ENCODE data around the gene KCNQ1. TPM values are rescaled to one million over a fixed set of nuclear protein-coding genes. Genes with fewer than 3 reads are reported as not detected.

The KCNQ1 gene
- total and polyA plus RNA-seq, 2 experiments from 2014 or later: 0.45 to 0.87 TPM

DNA sequence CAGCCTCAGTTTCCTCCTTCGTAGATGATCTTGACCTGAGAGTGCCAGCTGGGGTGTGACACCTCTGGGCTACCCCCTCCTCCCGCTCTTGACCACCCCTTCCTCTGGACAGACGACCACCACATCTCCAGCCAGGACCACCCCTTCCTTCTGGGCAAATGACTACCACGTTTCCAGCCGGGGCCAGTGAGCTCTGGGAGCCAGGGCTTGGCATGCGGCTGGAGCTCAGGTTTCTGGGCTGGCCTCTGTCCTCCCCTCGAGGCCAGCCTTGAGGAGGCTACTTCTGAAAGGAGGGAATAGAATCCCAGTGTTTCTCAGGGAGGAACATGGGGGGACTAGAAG is 134.1 kb downstream of the KCNQ1 start:
- H3K4me3 Mint-ChIP-seq: no peak overlapping the region
- Histone ChIP-seq H3K4me1 (ENCODE audit: insufficient read depth) (no peaks in the 10 kb centered on the region), H3K36me3 (ENCODE audit: insufficient read depth) (no peaks in the 10 kb centered on the region), H3K79me2 (replicated peaks; ENCODE audit: insufficient read depth) (no peaks in the 10 kb centered on the region), H3K27me3 (ENCODE audit: insufficient read depth) (peaks cover 9% of the 10 kb centered on the region), H2AFZ (no peak overlapping the region), H3F3A (replicated peaks; ENCODE audit: low read depth) (no peaks in the 10 kb centered on the region), H3K27ac (ENCODE audit: low read depth) (no peak overlapping the region), H3K9me2 (ENCODE audit: insufficient read depth) (no peaks in the 10 kb centered on the region), H3K4me3 (no peak overlapping the region), H4K20me1 (replicated peaks; ENCODE audit: insufficient read depth) (no peaks in the 10 kb centered on the region), H3K4me2 (no peak overlapping the region)
- peaks cover 4% of the 10 kb centered on the region; the same call in 2 of the 3 replicates for H3K4me1 Mint-ChIP-seq
- DNase-seq (ENCODE audit: low spot score) (no peak), ATAC-seq (no peak)
- H3K27me3 Mint-ChIP-seq (ENCODE audit: insufficient read depth, low read depth, poor library complexity): peaks cover 46% of the 10 kb centered on the region
- H3K27ac Mint-ChIP-seq: no peak overlapping the region
- no peaks in the 10 kb centered on the region for H3K9me3 Mint-ChIP-seq
- H3K36me3 Mint-ChIP-seq (ENCODE audit: low read depth): no peaks in the 10 kb centered on the region
- TF ChIP-seq, protein P1, sequence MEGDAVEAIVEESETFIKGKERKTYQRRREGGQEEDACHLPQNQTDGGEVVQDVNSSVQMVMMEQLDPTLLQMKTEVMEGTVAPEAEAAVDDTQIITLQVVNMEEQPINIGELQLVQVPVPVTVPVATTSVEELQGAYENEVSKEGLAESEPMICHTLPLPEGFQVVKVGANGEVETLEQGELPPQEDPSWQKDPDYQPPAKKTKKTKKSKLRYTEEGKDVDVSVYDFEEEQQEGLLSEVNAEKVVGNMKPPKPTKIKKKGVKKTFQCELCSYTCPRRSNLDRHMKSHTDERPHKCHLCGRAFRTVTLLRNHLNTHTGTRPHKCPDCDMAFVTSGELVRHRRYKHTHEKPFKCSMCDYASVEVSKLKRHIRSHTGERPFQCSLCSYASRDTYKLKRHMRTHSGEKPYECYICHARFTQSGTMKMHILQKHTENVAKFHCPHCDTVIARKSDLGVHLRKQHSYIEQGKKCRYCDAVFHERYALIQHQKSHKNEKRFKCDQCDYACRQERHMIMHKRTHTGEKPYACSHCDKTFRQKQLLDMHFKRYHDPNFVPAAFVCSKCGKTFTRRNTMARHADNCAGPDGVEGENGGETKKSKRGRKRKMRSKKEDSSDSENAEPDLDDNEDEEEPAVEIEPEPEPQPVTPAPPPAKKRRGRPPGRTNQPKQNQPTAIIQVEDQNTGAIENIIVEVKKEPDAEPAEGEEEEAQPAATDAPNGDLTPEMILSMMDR (conservative IDR thresholded peaks at IDR 0.05; ENCODE audit: low read depth in 2 of 2): no peak
- no peak for TF ChIP-seq EZH2phosphoT487 (IDR thresholded peaks at IDR 0.05; ENCODE audit: unreplicated experiment)
- no peak for TF ChIP-seq EZH2 (IDR thresholded peaks at IDR 0.05; ENCODE audit: low read depth, unreplicated experiment)
- TF ChIP-seq POLR2AphosphoS5 (IDR thresholded peaks at IDR 0.05; ENCODE audit: low read depth): no peak
- no peak for TF ChIP-seq ZNF114 (CRISPR knock-in tag; IDR thresholded peaks at IDR 0.05)
- TF ChIP-seq, protein P2, sequence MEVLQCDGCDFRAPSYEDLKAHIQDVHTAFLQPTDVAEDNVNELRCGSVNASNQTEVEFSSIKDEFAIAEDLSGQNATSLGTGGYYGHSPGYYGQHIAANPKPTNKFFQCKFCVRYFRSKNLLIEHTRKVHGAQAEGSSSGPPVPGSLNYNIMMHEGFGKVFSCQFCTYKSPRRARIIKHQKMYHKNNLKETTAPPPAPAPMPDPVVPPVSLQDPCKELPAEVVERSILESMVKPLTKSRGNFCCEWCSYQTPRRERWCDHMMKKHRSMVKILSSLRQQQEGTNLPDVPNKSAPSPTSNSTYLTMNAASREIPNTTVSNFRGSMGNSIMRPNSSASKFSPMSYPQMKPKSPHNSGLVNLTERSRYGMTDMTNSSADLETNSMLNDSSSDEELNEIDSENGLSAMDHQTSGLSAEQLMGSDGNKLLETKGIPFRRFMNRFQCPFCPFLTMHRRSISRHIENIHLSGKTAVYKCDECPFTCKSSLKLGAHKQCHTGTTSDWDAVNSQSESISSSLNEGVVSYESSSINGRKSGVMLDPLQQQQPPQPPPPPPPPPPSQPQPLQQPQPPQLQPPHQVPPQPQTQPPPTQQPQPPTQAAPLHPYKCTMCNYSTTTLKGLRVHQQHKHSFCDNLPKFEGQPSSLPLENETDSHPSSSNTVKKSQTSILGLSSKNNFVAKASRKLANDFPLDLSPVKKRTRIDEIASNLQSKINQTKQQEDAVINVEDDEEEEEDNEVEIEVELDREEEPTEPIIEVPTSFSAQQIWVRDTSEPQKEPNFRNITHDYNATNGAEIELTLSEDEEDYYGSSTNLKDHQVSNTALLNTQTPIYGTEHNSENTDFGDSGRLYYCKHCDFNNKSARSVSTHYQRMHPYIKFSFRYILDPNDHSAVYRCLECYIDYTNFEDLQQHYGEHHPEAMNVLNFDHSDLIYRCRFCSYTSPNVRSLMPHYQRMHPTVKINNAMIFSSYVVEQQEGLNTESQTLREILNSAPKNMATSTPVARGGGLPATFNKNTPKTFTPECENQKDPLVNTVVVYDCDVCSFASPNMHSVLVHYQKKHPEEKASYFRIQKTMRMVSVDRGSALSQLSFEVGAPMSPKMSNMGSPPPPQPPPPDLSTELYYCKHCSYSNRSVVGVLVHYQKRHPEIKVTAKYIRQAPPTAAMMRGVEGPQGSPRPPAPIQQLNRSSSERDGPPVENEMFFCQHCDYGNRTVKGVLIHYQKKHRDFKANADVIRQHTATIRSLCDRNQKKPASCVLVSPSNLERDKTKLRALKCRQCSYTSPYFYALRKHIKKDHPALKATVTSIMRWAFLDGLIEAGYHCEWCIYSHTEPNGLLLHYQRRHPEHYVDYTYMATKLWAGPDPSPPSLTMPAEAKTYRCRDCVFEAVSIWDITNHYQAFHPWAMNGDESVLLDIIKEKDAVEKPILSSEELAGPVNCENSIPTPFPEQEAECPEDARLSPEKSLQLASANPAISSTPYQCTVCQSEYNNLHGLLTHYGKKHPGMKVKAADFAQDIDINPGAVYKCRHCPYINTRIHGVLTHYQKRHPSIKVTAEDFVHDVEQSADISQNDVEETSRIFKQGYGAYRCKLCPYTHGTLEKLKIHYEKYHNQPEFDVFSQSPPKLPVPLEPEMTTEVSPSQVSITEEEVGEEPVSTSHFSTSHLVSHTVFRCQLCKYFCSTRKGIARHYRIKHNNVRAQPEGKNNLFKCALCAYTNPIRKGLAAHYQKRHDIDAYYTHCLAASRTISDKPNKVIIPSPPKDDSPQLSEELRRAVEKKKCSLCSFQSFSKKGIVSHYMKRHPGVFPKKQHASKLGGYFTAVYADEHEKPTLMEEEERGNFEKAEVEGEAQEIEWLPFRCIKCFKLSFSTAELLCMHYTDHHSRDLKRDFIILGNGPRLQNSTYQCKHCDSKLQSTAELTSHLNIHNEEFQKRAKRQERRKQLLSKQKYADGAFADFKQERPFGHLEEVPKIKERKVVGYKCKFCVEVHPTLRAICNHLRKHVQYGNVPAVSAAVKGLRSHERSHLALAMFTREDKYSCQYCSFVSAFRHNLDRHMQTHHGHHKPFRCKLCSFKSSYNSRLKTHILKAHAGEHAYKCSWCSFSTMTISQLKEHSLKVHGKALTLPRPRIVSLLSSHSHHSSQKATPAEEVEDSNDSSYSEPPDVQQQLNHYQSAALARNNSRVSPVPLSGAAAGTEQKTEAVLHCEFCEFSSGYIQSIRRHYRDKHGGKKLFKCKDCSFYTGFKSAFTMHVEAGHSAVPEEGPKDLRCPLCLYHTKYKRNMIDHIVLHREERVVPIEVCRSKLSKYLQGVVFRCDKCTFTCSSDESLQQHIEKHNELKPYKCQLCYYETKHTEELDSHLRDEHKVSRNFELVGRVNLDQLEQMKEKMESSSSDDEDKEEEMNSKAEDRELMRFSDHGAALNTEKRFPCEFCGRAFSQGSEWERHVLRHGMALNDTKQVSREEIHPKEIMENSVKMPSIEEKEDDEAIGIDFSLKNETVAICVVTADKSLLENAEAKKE (CRISPR knock-in tag; IDR thresholded peaks at IDR 0.05): no peak
- TF ChIP-seq, protein P3, sequence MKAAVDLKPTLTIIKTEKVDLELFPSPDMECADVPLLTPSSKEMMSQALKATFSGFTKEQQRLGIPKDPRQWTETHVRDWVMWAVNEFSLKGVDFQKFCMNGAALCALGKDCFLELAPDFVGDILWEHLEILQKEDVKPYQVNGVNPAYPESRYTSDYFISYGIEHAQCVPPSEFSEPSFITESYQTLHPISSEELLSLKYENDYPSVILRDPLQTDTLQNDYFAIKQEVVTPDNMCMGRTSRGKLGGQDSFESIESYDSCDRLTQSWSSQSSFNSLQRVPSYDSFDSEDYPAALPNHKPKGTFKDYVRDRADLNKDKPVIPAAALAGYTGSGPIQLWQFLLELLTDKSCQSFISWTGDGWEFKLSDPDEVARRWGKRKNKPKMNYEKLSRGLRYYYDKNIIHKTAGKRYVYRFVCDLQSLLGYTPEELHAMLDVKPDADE (IDR thresholded peaks at IDR 0.05): no peak
- TF ChIP-seq STAT1 (IDR thresholded peaks at IDR 0.05; ENCODE audit: unreplicated experiment): no peak
- no peak for TF ChIP-seq ZNF331 (CRISPR knock-in tag; IDR thresholded peaks at IDR 0.05; ENCODE audit: low read depth)
- TF ChIP-seq JUNB (IDR thresholded peaks at IDR 0.05; ENCODE audit: unreplicated experiment): no peak
- TF ChIP-seq, protein P4, sequence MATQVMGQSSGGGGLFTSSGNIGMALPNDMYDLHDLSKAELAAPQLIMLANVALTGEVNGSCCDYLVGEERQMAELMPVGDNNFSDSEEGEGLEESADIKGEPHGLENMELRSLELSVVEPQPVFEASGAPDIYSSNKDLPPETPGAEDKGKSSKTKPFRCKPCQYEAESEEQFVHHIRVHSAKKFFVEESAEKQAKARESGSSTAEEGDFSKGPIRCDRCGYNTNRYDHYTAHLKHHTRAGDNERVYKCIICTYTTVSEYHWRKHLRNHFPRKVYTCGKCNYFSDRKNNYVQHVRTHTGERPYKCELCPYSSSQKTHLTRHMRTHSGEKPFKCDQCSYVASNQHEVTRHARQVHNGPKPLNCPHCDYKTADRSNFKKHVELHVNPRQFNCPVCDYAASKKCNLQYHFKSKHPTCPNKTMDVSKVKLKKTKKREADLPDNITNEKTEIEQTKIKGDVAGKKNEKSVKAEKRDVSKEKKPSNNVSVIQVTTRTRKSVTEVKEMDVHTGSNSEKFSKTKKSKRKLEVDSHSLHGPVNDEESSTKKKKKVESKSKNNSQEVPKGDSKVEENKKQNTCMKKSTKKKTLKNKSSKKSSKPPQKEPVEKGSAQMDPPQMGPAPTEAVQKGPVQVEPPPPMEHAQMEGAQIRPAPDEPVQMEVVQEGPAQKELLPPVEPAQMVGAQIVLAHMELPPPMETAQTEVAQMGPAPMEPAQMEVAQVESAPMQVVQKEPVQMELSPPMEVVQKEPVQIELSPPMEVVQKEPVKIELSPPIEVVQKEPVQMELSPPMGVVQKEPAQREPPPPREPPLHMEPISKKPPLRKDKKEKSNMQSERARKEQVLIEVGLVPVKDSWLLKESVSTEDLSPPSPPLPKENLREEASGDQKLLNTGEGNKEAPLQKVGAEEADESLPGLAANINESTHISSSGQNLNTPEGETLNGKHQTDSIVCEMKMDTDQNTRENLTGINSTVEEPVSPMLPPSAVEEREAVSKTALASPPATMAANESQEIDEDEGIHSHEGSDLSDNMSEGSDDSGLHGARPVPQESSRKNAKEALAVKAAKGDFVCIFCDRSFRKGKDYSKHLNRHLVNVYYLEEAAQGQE (IDR thresholded peaks at IDR 0.05; ENCODE audit: unreplicated experiment): no peak
- TF ChIP-seq NANOG (IDR thresholded peaks at IDR 0.05; ENCODE audit: borderline replicate concordance): no peak

All from GM23338 (cell line).